H1 (cell line): Measurements from ENCODE around the gene CD52. TPM values are rescaled to one million over a fixed set of nuclear protein-coding genes. Genes with fewer than 3 reads are reported as not detected.

Source experiments
- CTCF ChIA-PET: fragments of 300-600 bp; sonication (Branson Sonifier 250); formaldehyde crosslinking; loops from one replicate; lab custom pipeline; 2021; ENCODE audit not compliant: partially characterized antibody; lab: Charles Lee
- POLR2A ChIA-PET: fragments of 300-600 bp; sonication (Branson Sonifier 250); formaldehyde crosslinking; loops from one replicate; lab custom pipeline; 2021; ENCODE audit warnings: inconsistent platforms; ENCODE audit not compliant: partially characterized antibody; lab: Charles Lee
- DNase-seq, 2 experiments: peaks; one replicate each; pipeline versions ENCODE4 v3.0.0 to v3.0.0-alpha.2; 2010 to 2022; ENCODE audit warnings: low spot score in 2 of 2, low read depth in 1 of 2, mixed read lengths in 1 of 2
- FAIRE-seq: peaks from 2 replicates; lab custom pipeline; 2011; peaks lifted over from hg19 to GRCh38; lab: Jason Lieb, UNC
- H2AFZ ChIP-seq: 2 replicates; pipeline ENCODE4 v1.8.1; 2012; ENCODE audit warnings: low read length, inconsistent platforms
- H2AK5ac ChIP-seq: 2 replicates; pipeline ENCODE4 v1.6.1; 2013; ENCODE audit warnings: low read depth, low read length
- H2BK120ac ChIP-seq: replicated peaks from 2 replicates; pipeline ENCODE3; 2013; ENCODE audit warnings: low read depth, low read length, inconsistent platforms
- H2BK12ac ChIP-seq: 2 replicates; pipeline ENCODE4 v1.6.1; 2013; ENCODE audit warnings: low read depth, low read length
- H2BK15ac ChIP-seq: 2 replicates; pipeline ENCODE4 v1.6.1; 2013; ENCODE audit warnings: low read length
- H2BK20ac ChIP-seq: 2 replicates; pipeline ENCODE4 v1.6.1; 2013; ENCODE audit warnings: low read length
- H2BK5ac ChIP-seq: 2 replicates; pipeline ENCODE4 v1.6.1; 2013; ENCODE audit warnings: low read depth, low read length
- H3K14ac ChIP-seq: 2 replicates; pipeline ENCODE4 v1.6.1; 2013; ENCODE audit warnings: inconsistent platforms; ENCODE audit not compliant: insufficient read length
- H3K18ac ChIP-seq: 2 replicates; pipeline ENCODE4 v1.6.1; 2013; ENCODE audit warnings: low read length; ENCODE audit errors: extremely low read depth
- H3K23ac ChIP-seq: 2 replicates; pipeline ENCODE4 v1.6.1; 2013; ENCODE audit warnings: inconsistent platforms; ENCODE audit not compliant: insufficient read length
- H3K23me2 ChIP-seq: 2 replicates; pipeline ENCODE4 v1.6.1; 2013; ENCODE audit warnings: low read depth, low read length
- H3K27ac ChIP-seq: 2 replicates; pipeline ENCODE4 v1.6.1; 2011; ENCODE audit warnings: low read depth, low read length, inconsistent platforms
- H3K27me3 ChIP-seq, 4 experiments: replicated peaks in 1 of 4; 1 replicate in 1 of 4; 2 replicates in 3 of 4; pipeline versions ENCODE4 v1.6.1 to v1.8.1; 2011 to 2013; ENCODE audit warnings: low read length in 3 of 4, mild to moderate bottlenecking in 3 of 4, inconsistent platforms in 2 of 4, mixed read lengths in 2 of 4, moderate library complexity in 1 of 4; ENCODE audit not compliant: control insufficient read depth in 3 of 4, insufficient read depth in 3 of 4; ENCODE audit errors: extremely low read depth in 1 of 4
- H3K36me3 ChIP-seq, 4 experiments: 2 replicates each; pipeline versions ENCODE4 v1.6.1 to v1.8.1; 2011 to 2013; ENCODE audit warnings: mild to moderate bottlenecking in 4 of 4, low read length in 3 of 4, moderate library complexity in 2 of 4, control low read depth in 1 of 4, inconsistent platforms in 1 of 4; ENCODE audit not compliant: insufficient read depth in 4 of 4, control insufficient read depth in 2 of 4
- H3K4ac ChIP-seq: replicated peaks from 2 replicates; pipeline ENCODE3; 2013; ENCODE audit warnings: low read length, low read depth, mixed read lengths, inconsistent platforms; ENCODE audit not compliant: insufficient read length
- H3K4me1 ChIP-seq, 4 experiments: replicated peaks in 1 of 4; 1 replicate in 1 of 4; 2 replicates in 3 of 4; pipeline versions ENCODE4 v1.6.1 to v1.8.1; 2011 to 2013; ENCODE audit warnings: low read length in 3 of 4, inconsistent platforms in 2 of 4, mixed read lengths in 1 of 4; ENCODE audit not compliant: insufficient read depth in 4 of 4, control insufficient read depth in 3 of 4
- H3K4me2 ChIP-seq, 2 experiments: 2 replicates each; pipeline versions ENCODE4 v1.6.1 to v1.8.1; 2011 to 2013; ENCODE audit warnings: low read depth in 2 of 2, low read length in 2 of 2, control low read depth in 1 of 2, inconsistent platforms in 1 of 2, mild to moderate bottlenecking in 1 of 2; ENCODE audit not compliant: insufficient read depth in 1 of 2
- H3K4me3 ChIP-seq, 4 experiments: fragments of 200-600, 300-600 bp in 1 of 4; sonication (generic), shearing (Covaris generic), sonication (Bioruptor Twin) in 1 of 4; 2 replicates each; pipeline versions ENCODE4 v1.5.1 to v1.8.1; 2011 to 2016; ENCODE audit warnings: low read length in 4 of 4, low read depth in 3 of 4, control low read depth in 2 of 4, inconsistent platforms in 2 of 4, mild to moderate bottlenecking in 2 of 4, mixed read lengths in 1 of 4, moderate library complexity in 1 of 4; ENCODE audit not compliant: insufficient read depth in 2 of 4; ENCODE audit errors: extremely low read depth in 1 of 4
- H3K56ac ChIP-seq: replicated peaks from 2 replicates; pipeline ENCODE3; 2013; ENCODE audit warnings: low read depth, mild to moderate bottlenecking, mixed read lengths, low read length, inconsistent platforms; ENCODE audit not compliant: insufficient read length
- H3K79me1 ChIP-seq: 2 replicates; pipeline ENCODE4 v1.6.1; 2013; ENCODE audit warnings: low read depth, low read length, control low read depth
- H3K79me2 ChIP-seq, 2 experiments: 2 replicates each; pipeline versions ENCODE4 v1.6.1 to v1.8.1; 2012 to 2013; ENCODE audit warnings: low read length in 2 of 2, mild to moderate bottlenecking in 2 of 2, inconsistent platforms in 1 of 2; ENCODE audit not compliant: insufficient read depth in 2 of 2, control insufficient read depth in 1 of 2
- H3K9ac ChIP-seq, 4 experiments: replicated peaks in 1 of 4; 1 replicate in 1 of 4; 2 replicates in 3 of 4; pipeline versions ENCODE4 v1.6.1 to v1.8.1; 2011 to 2013; ENCODE audit warnings: low read depth in 3 of 4, low read length in 3 of 4, control low read depth in 2 of 4, mild to moderate bottlenecking in 2 of 4, moderate library complexity in 2 of 4, inconsistent platforms in 1 of 4; ENCODE audit errors: extremely low read depth in 1 of 4
- H3K9me3 ChIP-seq, 2 experiments: 2 replicates each; pipeline versions ENCODE4 v1.6.1 to v1.8.1; 2012 to 2013; ENCODE audit warnings: mild to moderate bottlenecking in 2 of 2, moderate library complexity in 2 of 2, control low read depth in 1 of 2, inconsistent platforms in 1 of 2, low read depth in 1 of 2, low read length in 1 of 2, mixed read lengths in 1 of 2; ENCODE audit not compliant: insufficient read depth in 2 of 2
- H4K20me1 ChIP-seq, 2 experiments: replicated peaks in 1 of 2; 2 replicates each; pipeline versions ENCODE3 to v1.8.1; 2011 to 2013; ENCODE audit warnings: inconsistent platforms in 2 of 2, low read length in 2 of 2, mild to moderate bottlenecking in 1 of 2; ENCODE audit not compliant: insufficient read depth in 2 of 2, control insufficient read depth in 1 of 2
- H4K5ac ChIP-seq: 2 replicates; pipeline ENCODE4 v1.6.1; 2013; ENCODE audit warnings: low read length, low read depth, mixed read lengths, inconsistent platforms; ENCODE audit not compliant: insufficient read length
- H4K8ac ChIP-seq: 2 replicates; pipeline ENCODE4 v1.8.0; 2013; ENCODE audit warnings: mild to moderate bottlenecking, moderate library complexity, low read length, inconsistent platforms; ENCODE audit not compliant: insufficient read depth; ENCODE audit errors: extremely low read depth
- H4K91ac ChIP-seq: replicated peaks from 2 replicates; pipeline ENCODE3; 2013; ENCODE audit warnings: low read length, mixed read lengths, inconsistent platforms; ENCODE audit not compliant: insufficient read length
- ASH2L ChIP-seq: fragments of 200-600, 300-600 bp; sonication (generic); IDR thresholded peaks from one replicate; pipeline ENCODE4 v1.7.1; 2017; ENCODE audit warnings: low read length
- TCF12 ChIP-seq: IDR thresholded peaks from 2 replicates; pipeline ENCODE4 v1.6.1; 2011; ENCODE audit warnings: low read depth, mild to moderate bottlenecking, low read length
- WGBS, 2 experiments: shearing (Covaris generic) in 1 of 2; methylation state at CpG; one replicate each; pipeline versions ENCODE4 v1.1.6 to v1.1.7; 2013 to 2015; ENCODE audit warnings: low lambda C conversion rate in 2 of 2, mixed read lengths in 2 of 2, inconsistent platforms in 1 of 2, low coverage in 1 of 2, missing lambda C conversion rate in 1 of 2; ENCODE audit not compliant: insufficient replicate concordance in 2 of 2, insufficient coverage in 1 of 2, insufficient read length in 1 of 2; ENCODE audit errors: extremely low coverage in 1 of 2, missing lambda C conversion rate in 1 of 2; 5-methylcytosine and 5-hydroxymethylcytosine counted together
- polyA plus RNA-seq, 7 experiments: library from polyadenylated mRNA; depleted of rRNA in 3 of 7; stranded (reverse) in 5 of 7; unstranded in 2 of 7; fragments of >200 nt in 5 of 7; fragments of 200-250 nt in 2 of 7; gene quantifications; 1 replicate in 5 of 7; 2 replicates in 1 of 7; 4 replicates in 1 of 7; pipeline versions ENCODE4 v1.2.1 to v1.2.3, GENCODE V29; 2011 to 2013; ENCODE audit warnings: missing spikeins in 2 of 7, mixed read lengths in 2 of 7
- total RNA-seq: library from RNA; stranded (reverse); fragmentation: NEBNext Ultra II Directional; extraction: Animal tissue kit (Norgen Biotek cat#: 25700); gene quantifications from 2 replicates; pipeline ENCODE4 v1.2.1, GENCODE V29; 2021

Gene CD52
- total and polyA plus RNA-seq, 2 of the 8 experiments (the other 6 are each of a cell fraction or from before 2014, with no cell fraction given), result 2.4 to 3.1 TPM

GRCh38 chr1:26277719-26278118, 40.0 kb upstream of the CD52 start:
- H3K4ac ChIP-seq, result no peak overlapping the region
- H3K4me2 ChIP-seq, result no peak overlapping the region
- H3K79me1 ChIP-seq, result no peaks in the 10 kb centered on the region
- ChIA-PET POLR2A (interaction anchor here (0.8 kb wide), 1 partner anchor 12 kb away, joined by 3 read pairs; no protein-coding TSS in a partner anchor), CTCF (interaction anchor here (0.7 to 39.7 kb wide), 10 partner anchors 7 to 117 kb away, joined by 3 to 1530 read pairs (median 6); partner anchors contain the start of genes CATSPER4, CD52 and UBXN11)
- H2AK5ac ChIP-seq, result no peak overlapping the region
- no peak overlapping the region for H2BK120ac ChIP-seq
- H3K27me3 ChIP-seq, result no peaks in the 10 kb centered on the region
- no peak overlapping the region for H3K27ac ChIP-seq
- H2AFZ ChIP-seq, result no peak overlapping the region
- no peak overlapping the region for H2BK12ac ChIP-seq
- no peaks in the 10 kb centered on the region for H3K9me3 ChIP-seq
- no peak overlapping the region for H4K5ac ChIP-seq
- DNase-seq (no peak), FAIRE-seq (no peak)
- H3K36me3 ChIP-seq, result peaks cover 25 to 36% (median 35%) of the 10 kb centered on the region in 4 experiments
- peaks cover 6 to 16% of the 10 kb centered on the region in 2 experiments for H4K20me1 ChIP-seq
- TF ChIP-seq TCF12 (no peak), ASH2L (no peak)
- H3K9ac ChIP-seq, result no peak overlapping the region
- no peak overlapping the region for H3K4me3 ChIP-seq
- H3K4me1 ChIP-seq, result peaks cover 10 to 32% (median 20%) of the 10 kb centered on the region in 4 experiments
- no peak overlapping the region for H2BK15ac ChIP-seq
- no peak overlapping the region for H3K23ac ChIP-seq
- no peak overlapping the region for H4K91ac ChIP-seq
- H3K79me2 ChIP-seq, result peaks cover 0 to 5% of the 10 kb centered on the region in 2 experiments; a peak in 1 of 4 replicates
- H3K56ac ChIP-seq, result no peak overlapping the region
- H3K14ac ChIP-seq, result no peak overlapping the region
- no peak overlapping the region for H2BK5ac ChIP-seq
- 82% methylated on average over 1 of the region's 1 CpG; no CpG with 5 or more reads in 1 of the 2 experiments for WGBS, 2 experiments
- H3K18ac ChIP-seq, result no peak overlapping the region
- no peak overlapping the region for H4K8ac ChIP-seq
- H3K23me2 ChIP-seq, result peaks cover 9% of the 10 kb centered on the region; the same call in 1 of the 2 replicates
- no peak overlapping the region for H2BK20ac ChIP-seq
